IPS DF 6.9 (cell line): ENCODE results near the gene DNAH14.
"Not testable (repeated sequence)": the region's sequence is repeated elsewhere in the genome, so short reads cannot be mapped to it uniquely, and the experiment has no call there.

Experiments
- DNase-seq: peaks from one replicate; pipeline ENCODE4 v3.0.0-alpha.2; 2013; ENCODE audit warnings: low read depth, low spot score
- H3K27ac ChIP-seq: one replicate; pipeline ENCODE4 v1.5.1; 2013; ENCODE audit warnings: low read length, control low read depth
- H3K27me3 ChIP-seq: 2 replicates; pipeline ENCODE4 v1.6.1; 2013; ENCODE audit warnings: mild to moderate bottlenecking, low read length; ENCODE audit not compliant: control insufficient read depth, insufficient read depth
- H3K36me3 ChIP-seq: 2 replicates; pipeline ENCODE4 v1.6.1; 2013; ENCODE audit warnings: low read length; ENCODE audit not compliant: control insufficient read depth, insufficient read depth
- H3K4me1 ChIP-seq: 2 replicates; pipeline ENCODE4 v1.6.1; 2013; ENCODE audit warnings: low read length; ENCODE audit not compliant: control insufficient read depth, insufficient read depth
- H3K4me3 ChIP-seq: 2 replicates; pipeline ENCODE4 v1.5.1; 2013; ENCODE audit warnings: mild to moderate bottlenecking, low read length
- H3K9me3 ChIP-seq: 2 replicates; pipeline ENCODE4 v1.6.1; 2013; ENCODE audit warnings: low read length, inconsistent platforms; ENCODE audit not compliant: control insufficient read depth, insufficient read depth
- WGBS: extraction: QIAGEN DNeasy Blood & Tissue Kit; methylation state at CpG from one replicate; pipeline ENCODE4 v1.1.7; 2013; ENCODE audit warnings: mixed read lengths, missing lambda C conversion rate; ENCODE audit not compliant: insufficient read length, insufficient coverage; 5-methylcytosine and 5-hydroxymethylcytosine counted together

Gene DNAH14

GRCh38 chr1:224995602-224996001 lies 66.1 kb downstream of the DNAH14 start:
- Histone ChIP-seq H3K9me3 (no peaks in the 10 kb centered on the region), H3K27me3 (no peaks in the 10 kb centered on the region), H3K4me3 (no peak overlapping the region), H3K36me3 (no peaks in the 10 kb centered on the region), H3K27ac (no peak overlapping the region), H3K4me1 (no peaks in the 10 kb centered on the region)
- WGBS = no CpG with 5 or more reads among the region's 1 CpG
- no peak for DNase-seq

GRCh38 chr1:224996266-224996665 lies 66.8 kb downstream of the DNAH14 start:
- H3K9me3 ChIP-seq = no peaks in the 10 kb centered on the region
- no peaks in the 10 kb centered on the region for H3K4me1 ChIP-seq
- no peak for DNase-seq
- no peak overlapping the region for H3K27ac ChIP-seq
- H3K27me3 ChIP-seq = no peaks in the 10 kb centered on the region
- no peaks in the 10 kb centered on the region for H3K36me3 ChIP-seq
- no CpG with 5 or more reads among the region's 1 CpG for WGBS
- H3K4me3 ChIP-seq = no peak overlapping the region

GRCh38 chr1:224998185-224998584 lies 68.7 kb downstream of the DNAH14 start:
- Histone ChIP-seq H3K36me3 (no peaks in the 10 kb centered on the region), H3K27me3 (no peaks in the 10 kb centered on the region), H3K4me3 (no peak overlapping the region), H3K27ac (no peak overlapping the region), H3K9me3 (no peaks in the 10 kb centered on the region), H3K4me1 (no peaks in the 10 kb centered on the region)
- DNase-seq = no peak
- WGBS = no CpG with 5 or more reads among the region's 2 CpGs

- H3K9me3 ChIP-seq = no peaks in the 10 kb centered on the region
- H3K36me3 ChIP-seq = no peaks in the 10 kb centered on the region
- H3K4me1 ChIP-seq = no peaks in the 10 kb centered on the region
- H3K4me3 ChIP-seq = no peak overlapping the region
- no peaks in the 10 kb centered on the region for H3K27me3 ChIP-seq
- WGBS = no CpG with 5 or more reads among the region's 1 CpG
- H3K27ac ChIP-seq = no peak overlapping the region
- no peak for DNase-seq
These were observed 74.9 kb downstream of the DNAH14 start for GRCh38 chr1:225004396-225004795.

- no CpG with 5 or more reads among the region's 5 CpGs for WGBS
- H3K27ac ChIP-seq, H3K9me3 ChIP-seq, DNase-seq, H3K4me1 ChIP-seq, H3K27me3 ChIP-seq, H3K36me3 ChIP-seq, H3K4me3 ChIP-seq: not testable (repeated sequence)
These were observed 76.9 kb downstream of the DNAH14 start for GRCh38 chr1:225006352-225006751.

- no CpG with 5 or more reads among the region's 5 CpGs for WGBS
- H3K36me3 ChIP-seq, H3K4me1 ChIP-seq, H3K27me3 ChIP-seq, H3K9me3 ChIP-seq, H3K4me3 ChIP-seq, H3K27ac ChIP-seq, DNase-seq: not testable (repeated sequence)
These were observed 78.6 kb downstream of the DNAH14 start for GRCh38 chr1:225008050-225008449.

- DNase-seq = no peak
- Histone ChIP-seq H3K9me3 (no peaks in the 10 kb centered on the region), H3K36me3 (no peaks in the 10 kb centered on the region), H3K27me3 (no peaks in the 10 kb centered on the region), H3K4me3 (no peak overlapping the region), H3K27ac (no peak overlapping the region), H3K4me1 (no peaks in the 10 kb centered on the region)
These were observed 91.6 kb downstream of the DNAH14 start for GRCh38 chr1:225021037-225021436.

GRCh38 chr1:225026701-225027100 lies 97.2 kb downstream of the DNAH14 start:
- no peaks in the 10 kb centered on the region for H3K4me1 ChIP-seq
- 100% methylated on average over 1 of the region's 1 CpG for WGBS
- no peaks in the 10 kb centered on the region for H3K36me3 ChIP-seq
- no peaks in the 10 kb centered on the region; the same call in 1 of the 2 replicates for H3K9me3 ChIP-seq
- DNase-seq = no peak
- H3K27me3 ChIP-seq = no peaks in the 10 kb centered on the region
- H3K27ac ChIP-seq = no peak overlapping the region
- no peak overlapping the region for H3K4me3 ChIP-seq

GRCh38 chr1:225036441-225036840 lies 107.0 kb downstream of the DNAH14 start:
- no CpG with 5 or more reads among the region's 1 CpG for WGBS
- not testable (repeated sequence) for H3K4me1 ChIP-seq, H3K4me3 ChIP-seq, DNase-seq, H3K36me3 ChIP-seq, H3K27ac ChIP-seq, H3K9me3 ChIP-seq, H3K27me3 ChIP-seq

- no peak overlapping the region for H3K4me3 ChIP-seq
- no peaks in the 10 kb centered on the region for H3K4me1 ChIP-seq
- H3K9me3 ChIP-seq = no peaks in the 10 kb centered on the region
- no peak overlapping the region for H3K27ac ChIP-seq
- no peaks in the 10 kb centered on the region for H3K36me3 ChIP-seq
- no peaks in the 10 kb centered on the region for H3K27me3 ChIP-seq
- DNase-seq = no peak
These were observed 112.8 kb downstream of the DNAH14 start for GRCh38 chr1:225042263-225042662.

- Histone ChIP-seq H3K27ac (no peak overlapping the region), H3K27me3 (no peaks in the 10 kb centered on the region), H3K4me3 (no peak overlapping the region), H3K36me3 (no peaks in the 10 kb centered on the region), H3K9me3 (no peaks in the 10 kb centered on the region), H3K4me1 (no peaks in the 10 kb centered on the region)
- no peak for DNase-seq
These were observed 114.8 kb downstream of the DNAH14 start for GRCh38 chr1:225044258-225044657.
